PC-3 (cell line): Measurements from ENCODE around the gene ACAT2. TPM values are rescaled to one million over a fixed set of nuclear protein-coding genes. Genes with fewer than 3 reads are reported as not detected.

Experiments used
- ATAC-seq: fragments of 200-7000 bp; cut with Tn5 transposase; 2 replicates; pipeline ENCODE4 v1.9.1; 2020; ENCODE audit warnings: mild to moderate bottlenecking, moderate library complexity
- BruUV-seq: library from RNA; stranded (reverse); fragments of 400-500 nt; replicated peaks from 2 replicates; lab custom pipeline; 2021; lab: Mats Ljungman, UMichigan
- CTCF ChIA-PET: fragments of 300-600 bp; sonication (Branson Sonifier 250); formaldehyde crosslinking; loops from one replicate; lab custom pipeline; 2022; ENCODE audit warnings: antibody characterized with exemption; lab: Charles Lee
- POLR2A ChIA-PET: fragments of 300-600 bp; sonication (Branson Sonifier 250); formaldehyde crosslinking; loops from one replicate; lab custom pipeline; 2022; ENCODE audit warnings: antibody characterized with exemption; ENCODE audit not compliant: unreplicated experiment; lab: Charles Lee
- DNase-seq: peaks from one replicate; pipeline ENCODE4 v3.0.0-alpha.2; 2015
- H2AFZ ChIP-seq: fragments of 300-600 bp; sonication (generic); 2 replicates; pipeline ENCODE4 v1.6.0; 2016; ENCODE audit warnings: antibody characterized with exemption, low read length
- H3F3A ChIP-seq: fragments of 300-600 bp; sonication (generic); one replicate; pipeline ENCODE4 v1.6.0; 2017; ENCODE audit warnings: antibody characterized with exemption, low read length, control low read depth, mild to moderate bottlenecking; ENCODE audit not compliant: unreplicated experiment
- H3K27ac ChIP-seq: fragments of 300-600 bp; sonication (generic); 2 replicates; pipeline ENCODE4 v1.5.1; 2016; ENCODE audit warnings: mild to moderate bottlenecking, low read length
- H3K27me3 ChIP-seq: fragments of 300-600 bp; sonication (generic); 2 replicates; pipeline ENCODE4 v1.6.1; 2016; ENCODE audit warnings: low read length, mixed read lengths
- H3K36me3 ChIP-seq: fragments of 300-600 bp; sonication (generic); 2 replicates; pipeline ENCODE4 v1.6.1; 2016; ENCODE audit warnings: low read depth, mixed run types, low read length, mixed read lengths
- H3K4me1 ChIP-seq: fragments of 300-600 bp; sonication (generic); 2 replicates; pipeline ENCODE4 v1.5.1; 2016; ENCODE audit warnings: low read length; ENCODE audit not compliant: insufficient read depth
- H3K4me2 ChIP-seq: fragments of 300-600 bp; sonication (generic); 2 replicates; pipeline ENCODE4 v1.6.0; 2016; ENCODE audit warnings: low read length
- H3K4me3 ChIP-seq: fragments of 300-600 bp; sonication (generic); 2 replicates; pipeline ENCODE4 v1.5.1; 2016; ENCODE audit warnings: mild to moderate bottlenecking, low read length, mixed read lengths
- H3K79me2 ChIP-seq: fragments of 300-600 bp; sonication (generic); 2 replicates; pipeline ENCODE4 v1.6.1; 2017; ENCODE audit warnings: low read length, mixed read lengths
- H3K9ac ChIP-seq: fragments of 300-600 bp; sonication (generic); 2 replicates; pipeline ENCODE4 v1.6.0; 2016; ENCODE audit warnings: mild to moderate bottlenecking, low read length
- H3K9me2 ChIP-seq: fragments of 300-600 bp; sonication (generic); replicated peaks from 2 replicates; pipeline ENCODE4 v1.6.1; 2016; ENCODE audit warnings: mixed run types, low read length, mixed read lengths
- H3K9me3 ChIP-seq: fragments of 300-600 bp; sonication (generic); 2 replicates; pipeline ENCODE4 v1.6.1; 2016; ENCODE audit warnings: low read length, mixed read lengths
- H4K20me1 ChIP-seq: fragments of 300-600 bp; sonication (generic); 2 replicates; pipeline ENCODE4 v1.6.1; 2016; ENCODE audit warnings: low read length, mixed read lengths
- EZH2 ChIP-seq: fragments of 300-600 bp; sonication (generic); IDR thresholded peaks from one replicate; pipeline ENCODE4 v1.6.1; 2017; ENCODE audit warnings: antibody characterized with exemption, mild to moderate bottlenecking, low read length; ENCODE audit not compliant: unreplicated experiment
- EZH2phosphoT487 ChIP-seq: fragments of 300-600 bp; sonication (generic); IDR thresholded peaks from 2 replicates; pipeline ENCODE4 v1.6.1; 2018; ENCODE audit warnings: mild to moderate bottlenecking, antibody characterized with exemption, low read length, borderline replicate concordance
- intact Hi-C: fragments of 100-400 bp; cut with micrococcal nuclease; formaldehyde crosslinking; loops from 2 replicates; pipeline ENCODE4 v1.9.0; 2023
- total RNA-seq: library from RNA; depleted of rRNA; stranded (reverse); fragments of >200 nt; gene quantifications from 2 replicates; pipeline ENCODE4 v1.2.3, GENCODE V29; 2014
- TF ChIP-seq, protein P1 (sequence below): fragments of 300-600 bp; sonication (generic); conservative IDR thresholded peaks from 2 replicates; pipeline ENCODE4 v1.5.1; 2017; ENCODE audit warnings: antibody characterized with exemption, low read depth, mild to moderate bottlenecking, low read length

ACAT2 gene
- total RNA-seq, 1 experiment from 2014 or later = 36.0 TPM

GRCh38 chr6:159788753-159789376, 27.0 kb downstream of the ACAT2 start:
- DNase-seq = peak; percentile 10

GRCh38 chr6:159789377-159790148, 27.7 kb downstream of the ACAT2 start, which contains the start of gene TCP1:
Gene TCP1, minus strand, starts transcription at chr6:159789602. Its CDS starts 134 bp downstream, at chr6:159789468.
- ATAC-seq (peak; percentile 85), DNase-seq (peak; percentile 98)
- Histone ChIP-seq H3K79me2 (peaks cover 91% of the 10 kb centered on the region), H2AFZ (peak within 1 kb of the TSS; percentile 87), H4K20me1 (peaks cover 38% of the 10 kb centered on the region), H3K9me3 (no peaks in the 10 kb centered on the region), H3K9ac (peak within 1 kb of the TSS; percentile 97), H3K4me3 (peak within 1 kb of the TSS; percentile 98), H3K27ac (peak within 1 kb of the TSS; percentile 82), H3F3A (no peaks in the 10 kb centered on the region), H3K27me3 (no peaks in the 10 kb centered on the region), H3K36me3 (peaks cover 49% of the 10 kb centered on the region), H3K9me2 (no peaks in the 10 kb centered on the region), H3K4me1 (peaks cover 30% of the 10 kb centered on the region; the same call in 1 of the 2 replicates), H3K4me2 (peak within 1 kb of the TSS; percentile 98)
- ChIA-PET POLR2A (interaction anchor here (0.5 to 0.9 kb wide), 5 partner anchors 33 to 1052 kb away, joined by 3 to 9 read pairs (median 5); partner anchors contain the start of gene WTAP), CTCF (interaction anchor here (1.3 kb wide), 1 partner anchor 44 kb away, joined by 5 read pairs; no protein-coding TSS in a partner anchor)
- TF ChIP-seq, protein P1, sequence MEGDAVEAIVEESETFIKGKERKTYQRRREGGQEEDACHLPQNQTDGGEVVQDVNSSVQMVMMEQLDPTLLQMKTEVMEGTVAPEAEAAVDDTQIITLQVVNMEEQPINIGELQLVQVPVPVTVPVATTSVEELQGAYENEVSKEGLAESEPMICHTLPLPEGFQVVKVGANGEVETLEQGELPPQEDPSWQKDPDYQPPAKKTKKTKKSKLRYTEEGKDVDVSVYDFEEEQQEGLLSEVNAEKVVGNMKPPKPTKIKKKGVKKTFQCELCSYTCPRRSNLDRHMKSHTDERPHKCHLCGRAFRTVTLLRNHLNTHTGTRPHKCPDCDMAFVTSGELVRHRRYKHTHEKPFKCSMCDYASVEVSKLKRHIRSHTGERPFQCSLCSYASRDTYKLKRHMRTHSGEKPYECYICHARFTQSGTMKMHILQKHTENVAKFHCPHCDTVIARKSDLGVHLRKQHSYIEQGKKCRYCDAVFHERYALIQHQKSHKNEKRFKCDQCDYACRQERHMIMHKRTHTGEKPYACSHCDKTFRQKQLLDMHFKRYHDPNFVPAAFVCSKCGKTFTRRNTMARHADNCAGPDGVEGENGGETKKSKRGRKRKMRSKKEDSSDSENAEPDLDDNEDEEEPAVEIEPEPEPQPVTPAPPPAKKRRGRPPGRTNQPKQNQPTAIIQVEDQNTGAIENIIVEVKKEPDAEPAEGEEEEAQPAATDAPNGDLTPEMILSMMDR = no peak
- TF ChIP-seq EZH2 (no peak), EZH2phosphoT487 (no peak)
- intact Hi-C loops = loop anchor here (1.0 to 2.0 kb wide), 3 partner anchors 27 to 99 kb away; partner anchors contain the start of genes ACAT2 and WTAP
- BruUV-seq = no TSS peak

More at GRCh38 chr6:159788753-159789376, 27.0 kb downstream of the ACAT2 start:
- peak overlapping the region; percentile 97 for H3K9ac ChIP-seq
- H2AFZ ChIP-seq = no peak overlapping the region
- TF ChIP-seq EZH2phosphoT487 (no peak), EZH2 (no peak)
- TF ChIP-seq, protein P1 = no peak
- H3K27me3 ChIP-seq = no peaks in the 10 kb centered on the region
- H3K4me1 ChIP-seq = peaks cover 30% of the 10 kb centered on the region; the same call in 1 of the 2 replicates
- peaks cover 38% of the 10 kb centered on the region for H4K20me1 ChIP-seq
- CTCF ChIA-PET = interaction anchor here (1.3 kb wide), 1 partner anchor 44 kb away, joined by 5 read pairs; no protein-coding TSS in a partner anchor
- H3K4me2 ChIP-seq = peak overlapping the region; percentile 98
- H3K79me2 ChIP-seq = peaks cover 89% of the 10 kb centered on the region
- no peak for ATAC-seq
- H3K27ac ChIP-seq = peak overlapping the region; percentile 32; the same call in 1 of the 2 replicates
- BruUV-seq = TSS peak; percentile 35
- POLR2A ChIA-PET = interaction anchor here (0.6 kb wide), 1 partner anchor 732 kb away, joined by 3 read pairs; no protein-coding TSS in a partner anchor
- no peaks in the 10 kb centered on the region for H3K9me3 ChIP-seq
- peak overlapping the region; percentile 98 for H3K4me3 ChIP-seq
- peaks cover 50% of the 10 kb centered on the region for H3K36me3 ChIP-seq
- no peaks in the 10 kb centered on the region for H3K9me2 ChIP-seq
- intact Hi-C loops = loop anchor here (1.0 to 2.0 kb wide), 3 partner anchors 27 to 98 kb away; partner anchors contain the start of genes ACAT2 and WTAP
- no peaks in the 10 kb centered on the region for H3F3A ChIP-seq
